Effector memory CD8-positive, alpha-beta T cell (primary cell): ENCODE measurements around the gene PRKCE.

Experiments used
- ATAC-seq: fragments of 150-1000 bp; cut with Tn5 transposase; replicated peaks from 2 replicates; pipeline ENCODE4 v1.10.0; 2021; ENCODE audit warnings: mild to moderate bottlenecking, moderate library complexity
- DNase-seq, 3 experiments: peaks; one replicate each; pipeline ENCODE4 v3.0.0; 2021
- H3K27ac Mint-ChIP-seq, 2 donors: one replicate each; pipeline ENCODE4 v1.8.0; 2022; ENCODE audit warnings: mild to moderate bottlenecking in 2 of 2, mixed read lengths in 2 of 2, moderate library complexity in 2 of 2
- H3K27me3 Mint-ChIP-seq, 2 donors: one replicate each; pipeline ENCODE4 v1.8.0; 2022; ENCODE audit warnings: mixed read lengths in 2 of 2
- H3K36me3 Mint-ChIP-seq: one replicate; pipeline ENCODE4 v1.8.0; 2022; ENCODE audit warnings: mild to moderate bottlenecking, moderate library complexity, mixed read lengths; ENCODE audit not compliant: insufficient read depth
- H3K4me1 Mint-ChIP-seq, 2 donors: one replicate each; pipeline ENCODE4 v1.8.0; 2022; ENCODE audit warnings: low read depth in 2 of 2, mixed read lengths in 2 of 2
- H3K4me3 Mint-ChIP-seq, 2 donors: one replicate each; pipeline ENCODE4 v1.8.0; 2022; ENCODE audit warnings: mild to moderate bottlenecking in 2 of 2, mixed read lengths in 2 of 2, moderate library complexity in 2 of 2
- H3K9me3 Mint-ChIP-seq, 2 donors: one replicate each; pipeline ENCODE4 v1.8.0; 2022; ENCODE audit warnings: mixed read lengths in 2 of 2

Gene PRKCE

DNA sequence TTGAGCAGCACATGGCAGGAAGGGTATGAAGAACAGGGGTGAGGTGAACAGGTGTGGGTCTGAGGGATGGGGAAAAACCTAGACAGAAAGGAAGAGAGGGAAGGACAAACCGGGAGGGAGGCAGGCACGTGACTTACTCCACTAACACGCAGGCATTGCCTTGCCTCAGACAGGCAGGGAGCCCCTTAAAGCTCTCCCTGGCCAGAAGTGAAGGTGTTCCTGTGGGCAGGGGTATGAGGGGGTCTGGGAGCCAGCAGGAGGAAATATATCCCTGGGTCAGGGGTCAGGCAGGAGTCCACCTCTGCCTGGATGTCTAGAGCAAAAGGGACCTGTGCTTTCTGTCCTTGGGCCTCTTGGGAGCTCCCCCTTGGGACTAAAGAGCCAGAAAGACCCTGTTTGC lies 510.4 kb downstream of the PRKCE start:
- DNase-seq: no peak
- Mint-ChIP-seq H3K9me3 (no peaks in the 10 kb centered on the region), H3K4me3 (no peak overlapping the region), H3K27ac (peak overlapping the region; percentile 22 to 81), H3K27me3 (no peaks in the 10 kb centered on the region), H3K4me1 (no peaks in the 10 kb centered on the region), H3K36me3 (no peaks in the 10 kb centered on the region)
- ATAC-seq: no peak

DNA sequence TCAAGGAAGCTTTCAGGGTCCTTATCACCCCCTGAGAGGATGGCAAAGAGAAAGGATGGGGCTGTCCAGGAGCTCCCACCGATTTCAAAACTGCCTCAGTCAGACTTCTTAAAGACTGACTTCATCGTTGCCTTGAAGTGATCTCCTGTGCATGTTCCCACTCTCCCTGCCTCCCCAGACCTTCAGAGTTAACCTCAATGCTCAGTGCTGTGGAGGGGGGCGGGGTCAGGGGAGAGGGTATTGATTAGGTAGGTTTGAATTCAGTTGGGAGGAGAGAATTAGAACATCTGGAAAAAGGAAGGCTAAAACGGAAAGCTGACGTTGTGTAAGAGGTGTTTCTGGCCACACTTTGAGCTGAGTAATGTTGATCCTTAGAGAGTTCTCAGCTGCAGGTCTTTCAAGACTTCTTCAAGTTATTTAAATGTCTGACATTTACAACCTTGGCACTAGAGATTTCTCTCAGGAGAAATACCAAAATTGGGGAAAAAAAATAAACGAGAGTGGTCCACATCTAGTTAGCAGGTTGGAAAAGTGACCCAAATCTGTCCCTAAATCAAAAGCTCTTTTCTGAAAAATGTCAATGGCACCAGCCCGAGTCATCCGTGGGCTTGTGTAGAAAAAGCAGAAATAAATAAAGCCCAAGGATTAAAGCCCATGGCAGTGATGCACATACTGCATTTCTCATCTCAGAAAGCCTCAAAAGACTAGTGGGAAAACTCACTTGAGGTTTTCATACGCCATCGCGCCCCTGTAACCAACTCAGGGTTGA lies 511.0 kb downstream of the PRKCE start:
- no peak for ATAC-seq
- Mint-ChIP-seq H3K36me3 (no peaks in the 10 kb centered on the region), H3K4me3 (no peak overlapping the region), H3K27me3 (no peaks in the 10 kb centered on the region), H3K9me3 (no peaks in the 10 kb centered on the region), H3K4me1 (no peaks in the 10 kb centered on the region), H3K27ac (peak overlapping the region; percentile 22 to 81)
- no peak for DNase-seq

DNA sequence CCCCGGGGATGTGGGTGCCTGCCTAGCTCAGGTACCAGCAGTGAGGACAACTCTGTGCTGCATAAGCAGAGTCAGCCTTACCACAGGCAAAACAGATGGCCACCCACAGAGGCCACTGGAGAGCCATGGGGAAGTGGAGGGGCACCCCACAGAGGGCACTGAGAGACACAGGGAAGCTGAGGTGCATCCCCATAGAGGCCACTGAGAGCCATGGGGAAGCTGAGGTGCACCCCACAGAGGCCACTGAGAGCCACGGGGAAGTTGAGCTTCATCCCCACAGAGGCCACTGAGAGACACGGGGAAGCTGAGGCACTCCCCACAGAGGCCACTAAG lies 511.6 kb downstream of the PRKCE start:
- no peaks in the 10 kb centered on the region for H3K36me3 Mint-ChIP-seq
- peak overlapping the region in 1 of 2 donors; percentile 81 for H3K27ac Mint-ChIP-seq
- ATAC-seq (no peak), DNase-seq (no peak)
- no peaks in the 10 kb centered on the region for H3K27me3 Mint-ChIP-seq
- no peaks in the 10 kb centered on the region for H3K4me1 Mint-ChIP-seq
- H3K9me3 Mint-ChIP-seq: no peaks in the 10 kb centered on the region
- H3K4me3 Mint-ChIP-seq: no peak overlapping the region

DNA sequence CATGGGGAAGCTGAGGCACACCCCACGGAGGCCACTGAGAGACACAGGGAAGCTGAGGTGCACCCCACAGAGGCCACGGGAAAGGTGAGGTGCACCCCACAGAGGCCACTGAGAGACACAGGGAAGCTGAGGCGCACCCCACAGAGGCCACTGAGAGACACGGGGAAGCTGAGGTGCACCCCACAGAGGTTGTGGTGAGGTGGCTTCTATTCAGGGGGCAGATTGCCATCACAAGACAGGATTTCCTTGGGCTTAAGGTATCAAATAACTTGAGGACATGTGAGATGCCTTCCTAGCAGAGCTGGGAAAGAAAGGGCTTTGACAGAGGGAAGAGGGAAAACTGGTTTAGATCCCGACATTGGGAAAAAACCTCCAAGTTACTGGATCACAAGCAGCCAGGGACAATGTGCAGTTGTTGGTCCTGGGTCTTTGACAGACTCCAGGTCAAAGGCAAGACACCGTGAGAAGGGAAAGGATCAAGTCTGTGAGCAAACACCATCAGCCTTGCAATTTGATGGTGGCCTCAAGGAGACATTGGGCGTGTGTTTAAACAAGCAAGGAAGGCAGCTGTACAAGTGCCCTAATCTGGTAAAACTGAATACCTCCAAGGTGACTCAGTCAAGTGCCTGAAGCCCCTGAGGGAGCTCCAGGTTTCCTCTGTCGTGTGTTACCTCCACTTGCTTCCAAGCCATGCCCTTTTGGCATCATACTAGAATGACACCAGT lies 512.5 kb downstream of the PRKCE start:
- DNase-seq (no peak), ATAC-seq (no peak)
- Mint-ChIP-seq H3K36me3 (no peaks in the 10 kb centered on the region), H3K27me3 (no peaks in the 10 kb centered on the region), H3K4me3 (no peak overlapping the region), H3K4me1 (no peaks in the 10 kb centered on the region), H3K27ac (no peak overlapping the region), H3K9me3 (no peaks in the 10 kb centered on the region)

DNA sequence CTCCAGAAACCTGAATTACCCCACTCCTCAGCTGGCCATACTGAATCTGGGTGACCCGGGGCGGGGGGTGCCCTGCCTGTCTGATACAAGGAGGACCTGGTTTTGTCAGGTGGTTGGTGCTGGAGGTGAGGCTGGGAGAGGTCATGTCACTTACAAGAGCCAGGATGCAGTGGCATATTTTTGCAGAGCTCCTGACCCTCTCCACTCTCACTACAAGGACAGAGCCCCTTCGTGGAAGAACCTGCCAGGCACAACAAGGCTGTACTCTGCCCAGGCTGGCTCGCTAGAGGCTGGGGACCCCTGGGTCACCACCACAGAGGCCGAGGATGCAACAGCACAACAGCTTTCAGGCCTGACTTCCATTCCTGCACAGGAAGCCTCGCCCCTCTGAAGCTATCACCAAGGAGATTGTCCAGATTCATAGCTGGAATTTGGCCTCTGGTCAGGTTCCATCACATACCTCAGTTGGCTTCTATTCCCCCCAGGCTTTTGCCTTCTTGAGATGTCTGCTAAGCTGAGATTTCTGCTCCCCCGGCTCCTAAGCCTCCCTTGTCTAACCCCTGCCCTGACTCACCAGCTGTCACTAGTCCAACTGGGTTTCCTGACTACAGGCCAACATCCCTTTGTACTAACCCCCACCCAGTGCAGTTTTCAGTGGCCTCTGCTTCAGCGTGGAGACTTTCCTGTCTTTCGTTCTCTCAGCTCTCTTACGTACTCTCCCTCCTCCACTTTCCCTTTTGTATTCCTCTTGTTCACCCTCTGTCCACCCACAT lies 513.2 kb downstream of the PRKCE start:
- no peak for DNase-seq
- Mint-ChIP-seq H3K9me3 (no peaks in the 10 kb centered on the region), H3K36me3 (no peaks in the 10 kb centered on the region), H3K27me3 (no peaks in the 10 kb centered on the region), H3K27ac (no peak overlapping the region), H3K4me3 (no peak overlapping the region), H3K4me1 (no peaks in the 10 kb centered on the region)
- ATAC-seq: no peak

- no peaks in the 10 kb centered on the region for H3K4me1 Mint-ChIP-seq
- ATAC-seq: no peak
- no peak overlapping the region for H3K27ac Mint-ChIP-seq
- no peaks in the 10 kb centered on the region for H3K9me3 Mint-ChIP-seq
- no peak overlapping the region for H3K4me3 Mint-ChIP-seq
- H3K27me3 Mint-ChIP-seq: no peaks in the 10 kb centered on the region
- H3K36me3 Mint-ChIP-seq: no peaks in the 10 kb centered on the region
- no peak for DNase-seq
Measured at GRCh38 chr2:46165916-46166315, 514.4 kb downstream of the PRKCE start.

GRCh38 chr2:46167406-46167805 lies 515.9 kb downstream of the PRKCE start:
- no peaks in the 10 kb centered on the region for H3K9me3 Mint-ChIP-seq
- no peaks in the 10 kb centered on the region for H3K27me3 Mint-ChIP-seq
- H3K4me1 Mint-ChIP-seq: no peaks in the 10 kb centered on the region
- DNase-seq (no peak), ATAC-seq (no peak)
- H3K4me3 Mint-ChIP-seq: no peak overlapping the region
- no peak overlapping the region for H3K27ac Mint-ChIP-seq
- H3K36me3 Mint-ChIP-seq: no peaks in the 10 kb centered on the region

DNA sequence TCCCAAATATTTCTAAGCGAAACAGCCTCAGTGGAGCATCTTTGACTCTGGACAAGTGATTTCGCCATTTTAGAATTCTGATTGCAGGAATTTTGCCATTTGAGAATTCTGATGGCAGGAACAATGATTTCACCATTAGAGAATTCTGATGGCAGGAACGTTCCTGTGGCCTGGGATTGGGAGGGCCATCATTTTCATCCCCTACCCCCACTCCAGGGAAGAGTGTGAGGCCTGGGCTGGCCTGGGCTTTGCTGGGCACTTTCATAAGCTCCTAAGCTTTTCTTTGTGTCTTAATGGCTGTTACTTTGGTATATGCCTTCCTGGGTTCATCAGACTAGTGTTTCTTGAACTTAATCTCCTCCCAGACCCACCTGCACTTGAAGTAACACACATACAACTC lies 516.4 kb downstream of the PRKCE start:
- no peaks in the 10 kb centered on the region for H3K36me3 Mint-ChIP-seq
- H3K9me3 Mint-ChIP-seq: no peaks in the 10 kb centered on the region
- no peak for DNase-seq
- H3K4me1 Mint-ChIP-seq: no peaks in the 10 kb centered on the region
- no peaks in the 10 kb centered on the region for H3K27me3 Mint-ChIP-seq
- H3K4me3 Mint-ChIP-seq: no peak overlapping the region
- ATAC-seq: no peak
- no peak overlapping the region for H3K27ac Mint-ChIP-seq

DNA sequence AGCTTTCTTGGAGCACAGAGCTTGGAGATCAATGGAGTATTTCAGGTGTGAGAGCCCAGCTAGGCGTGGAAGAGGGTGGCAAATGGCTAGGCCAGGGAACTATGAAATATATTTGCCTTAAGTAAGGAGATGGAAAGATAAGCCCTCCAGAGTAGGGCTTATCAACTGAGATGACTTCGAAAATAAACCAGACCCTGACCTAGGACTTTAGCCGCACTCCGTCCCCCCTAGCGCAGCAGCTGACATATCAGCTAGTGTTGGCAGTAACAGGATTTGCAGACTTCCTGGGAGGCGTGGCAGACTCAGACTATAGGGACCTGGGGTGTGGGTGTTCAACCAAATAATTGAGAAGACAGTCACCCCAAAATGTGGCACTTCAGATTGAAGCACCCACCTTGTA lies 518.0 kb downstream of the PRKCE start:
- Mint-ChIP-seq H3K27me3 (no peaks in the 10 kb centered on the region), H3K4me1 (peaks cover 6 to 11% of the 10 kb centered on the region in 2 donors), H3K9me3 (no peaks in the 10 kb centered on the region), H3K27ac (no peak overlapping the region), H3K36me3 (no peaks in the 10 kb centered on the region), H3K4me3 (no peak overlapping the region)
- ATAC-seq: no peak
- DNase-seq: no peak

GRCh38 chr2:46170026-46170425 lies 518.6 kb downstream of the PRKCE start:
- ATAC-seq: no peak
- H3K27ac Mint-ChIP-seq: no peak overlapping the region
- H3K4me3 Mint-ChIP-seq: no peak overlapping the region
- peaks cover 11 to 16% of the 10 kb centered on the region in 2 donors for H3K4me1 Mint-ChIP-seq
- no peaks in the 10 kb centered on the region for H3K27me3 Mint-ChIP-seq
- no peak for DNase-seq
- H3K36me3 Mint-ChIP-seq: no peaks in the 10 kb centered on the region
- H3K9me3 Mint-ChIP-seq: no peaks in the 10 kb centered on the region

DNA sequence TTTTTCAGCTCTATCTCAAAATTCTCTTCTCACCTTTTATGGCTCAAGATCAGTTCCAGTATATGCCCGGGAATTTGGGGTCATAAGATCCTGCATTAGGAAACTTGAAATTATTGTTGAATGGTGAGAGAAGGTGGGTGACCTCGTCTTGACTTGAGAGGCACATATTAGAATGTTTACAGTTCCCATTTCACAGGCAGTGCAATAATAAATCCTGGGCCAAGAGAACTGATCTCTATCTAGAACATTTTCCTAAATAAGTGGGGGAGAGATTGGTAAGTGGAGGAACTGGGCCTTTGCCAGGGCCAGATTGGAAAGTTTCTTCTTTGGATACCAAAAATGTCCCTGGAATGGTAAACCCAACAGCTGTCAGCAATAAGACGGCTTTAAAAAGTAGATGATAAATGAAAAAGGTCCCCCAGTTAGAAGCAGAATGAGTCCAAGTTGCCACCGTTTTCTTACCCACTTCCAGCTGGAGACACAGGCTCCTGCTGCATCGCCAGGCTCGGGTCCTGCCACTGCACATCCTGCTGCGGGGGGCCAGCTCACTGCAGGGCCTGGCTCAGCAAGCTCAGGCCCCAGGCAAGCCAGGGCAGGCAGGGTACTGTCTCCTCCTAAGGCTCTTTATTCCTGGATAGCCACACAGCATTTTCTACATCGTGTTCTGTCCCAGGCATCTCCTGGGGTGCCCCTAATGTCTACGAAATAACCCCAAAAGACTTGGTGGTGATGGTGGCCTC lies 519.3 kb downstream of the PRKCE start:
- H3K4me1 Mint-ChIP-seq: peaks cover 11 to 18% of the 10 kb centered on the region in 2 donors
- DNase-seq (no peak), ATAC-seq (no peak)
- H3K27me3 Mint-ChIP-seq: no peaks in the 10 kb centered on the region
- H3K9me3 Mint-ChIP-seq: no peaks in the 10 kb centered on the region
- no peaks in the 10 kb centered on the region for H3K36me3 Mint-ChIP-seq
- no peak overlapping the region for H3K4me3 Mint-ChIP-seq
- H3K27ac Mint-ChIP-seq: no peak overlapping the region

DNA sequence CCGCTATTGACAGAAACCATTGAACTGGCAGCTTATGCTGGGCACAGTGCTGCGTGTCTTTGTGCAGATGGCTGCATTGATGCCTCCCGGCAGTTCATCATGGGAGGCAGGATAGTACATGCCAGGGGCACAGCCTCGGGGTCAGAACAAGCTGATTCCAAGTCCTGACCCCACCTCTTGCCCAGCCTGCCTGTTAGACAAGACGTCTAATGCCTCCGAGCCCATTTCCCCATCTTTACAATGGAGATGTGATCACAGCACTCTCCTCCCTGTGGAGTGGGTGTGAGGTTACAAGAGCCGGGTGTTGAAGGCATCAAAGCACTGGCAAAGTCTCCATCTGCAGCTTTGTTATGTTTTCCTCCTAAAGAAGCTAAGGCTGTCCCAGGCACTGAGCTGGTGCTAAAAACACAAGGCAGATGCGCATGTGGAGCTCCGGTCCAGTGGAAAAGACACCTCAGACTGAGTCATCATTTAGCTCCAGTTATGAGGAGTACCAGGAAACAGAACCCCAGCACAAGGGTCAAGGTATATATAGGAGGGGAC lies 520.0 kb downstream of the PRKCE start:
- peaks cover 11 to 18% of the 10 kb centered on the region in 2 donors for H3K4me1 Mint-ChIP-seq
- H3K27me3 Mint-ChIP-seq: no peaks in the 10 kb centered on the region
- no peak for DNase-seq
- no peak for ATAC-seq
- no peaks in the 10 kb centered on the region for H3K9me3 Mint-ChIP-seq
- no peak overlapping the region for H3K27ac Mint-ChIP-seq
- H3K36me3 Mint-ChIP-seq: no peaks in the 10 kb centered on the region
- no peak overlapping the region for H3K4me3 Mint-ChIP-seq

- Mint-ChIP-seq H3K4me3 (no peak overlapping the region), H3K9me3 (no peaks in the 10 kb centered on the region), H3K4me1 (peaks cover 11 to 18% of the 10 kb centered on the region in 2 donors), H3K27me3 (no peaks in the 10 kb centered on the region), H3K36me3 (no peaks in the 10 kb centered on the region), H3K27ac (no peak overlapping the region)
- no peak for DNase-seq
- ATAC-seq: no peak
Measured at GRCh38 chr2:46171996-46172546, 520.6 kb downstream of the PRKCE start.
